Neural progenitor cell (in vitro differentiated cells): ENCODE results near the gene DPH3.

ENCODE experiments used
- CTCF ChIP-seq: fragments of 200-600 bp; sonication (generic); IDR thresholded peaks from 2 replicates; pipeline ENCODE4 v1.5.1; 2017; ENCODE audit warnings: antibody characterized with exemption, mild to moderate bottlenecking
- EZH2 ChIP-seq: fragments of 200-600 bp; sonication (generic); IDR thresholded peaks from 2 replicates; pipeline ENCODE4 v1.6.1; 2017; ENCODE audit warnings: antibody characterized with exemption, mild to moderate bottlenecking, moderate library complexity
- EZH2phosphoT487 ChIP-seq: fragments of 200-600 bp; sonication (generic); IDR thresholded peaks from 2 replicates; pipeline ENCODE4 v1.6.1; 2017; ENCODE audit warnings: antibody characterized with exemption

DNA sequence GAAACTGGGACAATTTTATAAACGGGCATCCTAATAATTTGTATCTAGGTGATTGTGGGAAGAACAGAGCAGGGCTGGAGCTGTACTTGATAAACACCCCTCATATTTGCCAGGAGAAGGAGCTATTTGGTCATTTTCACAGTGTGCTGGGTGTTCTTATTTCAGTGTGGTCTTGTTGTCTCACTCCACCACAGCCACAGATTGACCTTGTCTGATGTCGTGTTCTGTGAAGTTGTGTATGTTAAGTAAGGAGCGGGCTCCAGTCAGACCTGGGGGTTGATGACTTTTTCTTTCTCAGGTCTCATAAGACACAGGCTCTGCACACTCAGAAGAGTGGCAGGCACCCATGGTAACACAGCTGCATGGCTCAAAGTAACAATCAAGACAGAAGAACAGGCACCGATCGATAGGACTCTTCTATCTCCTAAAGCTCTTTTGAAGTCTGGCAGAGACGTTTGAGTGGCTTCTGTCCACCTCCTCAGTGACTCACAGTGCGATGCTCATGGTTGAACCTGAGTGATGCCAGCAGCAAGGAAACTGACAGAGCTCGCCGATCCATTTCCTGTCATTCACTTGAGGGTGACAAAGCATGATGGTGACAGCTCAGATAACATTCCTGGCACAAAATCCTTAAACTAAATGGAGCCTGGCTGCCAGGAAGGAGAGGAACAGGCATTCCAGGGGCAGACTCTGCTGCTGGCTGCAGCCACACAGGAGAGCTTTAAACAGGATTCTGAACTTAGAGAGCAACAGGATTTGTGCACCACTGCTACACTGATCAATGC, 20.8 kb downstream of the DPH3 start:
- TF ChIP-seq CTCF = no peak
- TF ChIP-seq EZH2 = no peak
- TF ChIP-seq EZH2phosphoT487 = no peak
